Panc1 (cell line): ENCODE data around the gene TNIK. TPM values are rescaled to one million over a fixed set of nuclear protein-coding genes. Genes with fewer than 3 reads are reported as not detected.

ENCODE experiments used
- ATAC-seq: fragments of 200-7000 bp; cut with Tn5 transposase; 2 replicates; pipeline ENCODE4 v1.9.1; 2020; ENCODE audit warnings: mild to moderate bottlenecking, moderate library complexity
- BruUV-seq: library from RNA; stranded (reverse); fragments of 400-500 nt; replicated peaks from 2 replicates; lab custom pipeline; 2021; lab: Mats Ljungman, UMichigan
- CTCF ChIA-PET: fragments of 300-600 bp; sonication (Branson Sonifier 250); formaldehyde crosslinking; loops from one replicate; lab custom pipeline; 2022; ENCODE audit warnings: antibody characterized with exemption; lab: Charles Lee
- POLR2A ChIA-PET: fragments of 300-600 bp; sonication (Branson Sonifier 250); formaldehyde crosslinking; loops from one replicate; lab custom pipeline; 2022; ENCODE audit warnings: antibody characterized with exemption; lab: Charles Lee
- DNase-seq: peaks from one replicate; pipeline ENCODE4 v3.0.0-alpha.2; 2010; ENCODE audit warnings: low read depth, low spot score
- H3K27ac ChIP-seq: 2 replicates; pipeline ENCODE4 v1.5.1; 2011; ENCODE audit warnings: mild to moderate bottlenecking, low read length, inconsistent platforms
- H3K27me3 ChIP-seq: fragments of 200-500 bp; sonication (Bioruptor generic); 2 replicates; pipeline ENCODE4 v1.6.0; 2014; ENCODE audit warnings: low read length, inconsistent platforms; ENCODE audit not compliant: control insufficient read depth, insufficient read depth
- H3K36me3 ChIP-seq: fragments of 200-500 bp; sonication (Bioruptor generic); 2 replicates; pipeline ENCODE4 v1.5.1; 2014; ENCODE audit warnings: inconsistent platforms, mild to moderate bottlenecking, low read length, moderate library complexity; ENCODE audit not compliant: control insufficient read depth, insufficient read depth
- H3K4me1 ChIP-seq: 2 replicates; pipeline ENCODE4 v1.5.1; 2011; ENCODE audit warnings: inconsistent platforms, mild to moderate bottlenecking, low read length, moderate library complexity; ENCODE audit not compliant: control insufficient read depth, insufficient read depth
- H3K4me3 ChIP-seq, 2 experiments: 2 replicates each; pipeline ENCODE4 v1.5.1; 2011 to 2012; ENCODE audit warnings: low read depth in 2 of 2, low read length in 2 of 2, mild to moderate bottlenecking in 2 of 2, inconsistent platforms in 1 of 2, moderate library complexity in 1 of 2
- H3K9me3 ChIP-seq: fragments of 200-500 bp; sonication (Bioruptor generic); 2 replicates; pipeline ENCODE4 v1.5.1; 2014; ENCODE audit warnings: low read depth, mild to moderate bottlenecking, inconsistent platforms, low read length, moderate library complexity; ENCODE audit not compliant: control insufficient read depth, insufficient read depth
- CTCF ChIP-seq: fragments of 450-650 bp; IDR thresholded peaks from 2 replicates; pipeline ENCODE4 v1.5.1; 2017; ENCODE audit warnings: mild to moderate bottlenecking
- POLR2AphosphoS5 ChIP-seq: IDR thresholded peaks from 2 replicates; pipeline ENCODE4 v1.6.1; 2012; ENCODE audit warnings: mild to moderate bottlenecking, low read depth, low read length, moderate library complexity
- REST ChIP-seq, 2 experiments: IDR thresholded peaks; 2 replicates each; pipeline ENCODE4 v1.6.1; 2011 to 2012; ENCODE audit warnings: low read depth in 2 of 2, control low read depth in 1 of 2, low read length in 1 of 2, mild to moderate bottlenecking in 1 of 2, moderate library complexity in 1 of 2; ENCODE audit not compliant: insufficient read depth in 1 of 2
- SIN3A ChIP-seq: IDR thresholded peaks from 2 replicates; pipeline ENCODE4 v1.6.1; 2012; ENCODE audit warnings: low read depth, mild to moderate bottlenecking, low read length, moderate library complexity, borderline replicate concordance; ENCODE audit not compliant: insufficient read depth
- TCF7L2 ChIP-seq: IDR thresholded peaks from 2 replicates; pipeline ENCODE4 v1.6.1; 2011; ENCODE audit warnings: mild to moderate bottlenecking, low read depth, low read length, inconsistent platforms
- in situ Hi-C: cut with HindIII; loops from 2 replicates; pipeline ENCODE4 v1.10.0; 2016; ENCODE audit warnings: low sequenced_read_pairs, low pct_unique_long_range_greater_than_20kb
- intact Hi-C: fragments of 100-400 bp; cut with micrococcal nuclease; formaldehyde crosslinking; loops from one replicate; pipeline ENCODE4 v1.10.0; 2022; ENCODE audit not compliant: unreplicated experiment
- total RNA-seq: library from RNA; stranded (reverse); gene quantifications from one replicate; pipeline ENCODE4 v1.2.1, GENCODE V29; 2021; ENCODE audit not compliant: unreplicated experiment

TNIK gene
- total RNA-seq, 1 experiment from 2014 or later = 1.9 TPM

GRCh38 chr3:171329746-171330145 is 130.5 kb downstream of the TNIK start:
- H3K4me1 ChIP-seq = no peaks in the 10 kb centered on the region
- no peak overlapping the region for H3K27ac ChIP-seq
- intact Hi-C loops = no loop called here
- no TSS peak for BruUV-seq
- H3K9me3 ChIP-seq = no peaks in the 10 kb centered on the region
- no peak overlapping the region for H3K4me3 ChIP-seq
- H3K36me3 ChIP-seq = no peaks in the 10 kb centered on the region
- CTCF ChIA-PET = no interaction called here
- peaks cover 20% of the 10 kb centered on the region for H3K27me3 ChIP-seq
- ATAC-seq (no peak), DNase-seq (no peak)
- in situ Hi-C loops = no loop called here
- POLR2A ChIA-PET = no interaction called here
- no peak for TF ChIP-seq CTCF
- TF ChIP-seq TCF7L2 = no peak
- no peak for TF ChIP-seq SIN3A
- no peak for TF ChIP-seq REST (IDR thresholded peaks at IDR 0.05; ENCODE audit: insufficient read depth in 1 of 2, low read depth in 2 of 2, low read length in 1 of 2)
- no peak for TF ChIP-seq POLR2AphosphoS5

- intact Hi-C loops = no loop called here
- in situ Hi-C loops = no loop called here
- Histone ChIP-seq H3K27ac (no peak overlapping the region), H3K4me3 (no peak overlapping the region), H3K36me3 (no peaks in the 10 kb centered on the region), H3K27me3 (peaks cover 20% of the 10 kb centered on the region), H3K9me3 (no peaks in the 10 kb centered on the region), H3K4me1 (no peaks in the 10 kb centered on the region)
- POLR2A ChIA-PET = no interaction called here
- DNase-seq (no peak), ATAC-seq (no peak)
- CTCF ChIA-PET = no interaction called here
- TF ChIP-seq TCF7L2 (no peak), CTCF (peak; percentile 30)
- BruUV-seq = no TSS peak
Measured at GRCh38 chr3:171328419-171329082, 131.7 kb downstream of the TNIK start.
